Loucy (cell line): Measurements from ENCODE around the gene SPATS2.

ENCODE experiments used
- H2AFZ ChIP-seq: fragments of 200-600 bp; sonication (generic); 2 replicates; pipeline ENCODE4 v1.6.0; 2016; ENCODE audit warnings: antibody characterized with exemption, mild to moderate bottlenecking, low read length, moderate library complexity
- H3F3A ChIP-seq: fragments of 200-600 bp; 2 replicates; pipeline ENCODE4 v1.6.0; 2016; ENCODE audit warnings: antibody characterized with exemption, low read depth, mild to moderate bottlenecking
- H3K27me3 ChIP-seq: fragments of 200-600 bp; sonication (generic); 2 replicates; pipeline ENCODE4 v1.6.1; 2014; ENCODE audit warnings: low read length, mild to moderate bottlenecking; ENCODE audit not compliant: insufficient read depth, poor library complexity, severe bottlenecking
- H3K36me3 ChIP-seq: fragments of 200-600 bp; sonication (generic); 2 replicates; pipeline ENCODE4 v1.6.1; 2016; ENCODE audit warnings: low read length; ENCODE audit not compliant: insufficient read depth
- H3K4me1 ChIP-seq: fragments of 200-600 bp; sonication (generic); 2 replicates; pipeline ENCODE4 v1.5.1; 2014; ENCODE audit warnings: low read length, mild to moderate bottlenecking; ENCODE audit not compliant: insufficient read depth, poor library complexity, severe bottlenecking
- H3K4me2 ChIP-seq: fragments of 200-600 bp; sonication (generic); 2 replicates; pipeline ENCODE4 v1.6.0; 2014; ENCODE audit warnings: antibody characterized with exemption, low read length, low read depth, mild to moderate bottlenecking; ENCODE audit not compliant: poor library complexity, severe bottlenecking
- H3K4me3 ChIP-seq: fragments of 200-600 bp; sonication (generic); 2 replicates; pipeline ENCODE4 v1.5.1; 2014; ENCODE audit warnings: low read length, mild to moderate bottlenecking, mixed read lengths; ENCODE audit not compliant: poor library complexity, severe bottlenecking
- H3K79me2 ChIP-seq: fragments of 200-600 bp; sonication (generic); 2 replicates; pipeline ENCODE4 v1.6.1; 2014; ENCODE audit warnings: low read length; ENCODE audit not compliant: insufficient read depth
- H3K9ac ChIP-seq: fragments of 200-600 bp; sonication (generic); 2 replicates; pipeline ENCODE4 v1.6.0; 2014; ENCODE audit warnings: mild to moderate bottlenecking, low read depth, low read length, moderate library complexity; ENCODE audit not compliant: poor library complexity, severe bottlenecking
- H3K9me2 ChIP-seq: fragments of 200-600 bp; sonication (generic); replicated peaks from 2 replicates; pipeline ENCODE4 v1.6.1; 2016; ENCODE audit warnings: low read depth, low read length, mixed read lengths
- H3K9me3 ChIP-seq: fragments of 200-600 bp; sonication (generic); 2 replicates; pipeline ENCODE4 v1.6.1; 2014; ENCODE audit warnings: mild to moderate bottlenecking, antibody characterized with exemption, low read length, low read depth; ENCODE audit not compliant: insufficient read depth
- H4K20me1 ChIP-seq: fragments of 200-600 bp; sonication (generic); 2 replicates; pipeline ENCODE4 v1.6.0; 2014; ENCODE audit warnings: antibody characterized with exemption, low read length, mild to moderate bottlenecking; ENCODE audit not compliant: insufficient read depth, poor library complexity, severe bottlenecking
- EZH2phosphoT487 ChIP-seq: fragments of 200-600 bp; IDR thresholded peaks from 2 replicates; pipeline ENCODE4 v1.6.1; 2018; ENCODE audit warnings: antibody characterized with exemption, mild to moderate bottlenecking, moderate library complexity, borderline replicate concordance
- TF ChIP-seq, protein P1 (sequence below): fragments of 200-600 bp; sonication (generic); conservative IDR thresholded peaks from 2 replicates; pipeline ENCODE4 v1.5.1; 2014; ENCODE audit warnings: mild to moderate bottlenecking, antibody characterized with exemption, low read length

Gene SPATS2

DNA sequence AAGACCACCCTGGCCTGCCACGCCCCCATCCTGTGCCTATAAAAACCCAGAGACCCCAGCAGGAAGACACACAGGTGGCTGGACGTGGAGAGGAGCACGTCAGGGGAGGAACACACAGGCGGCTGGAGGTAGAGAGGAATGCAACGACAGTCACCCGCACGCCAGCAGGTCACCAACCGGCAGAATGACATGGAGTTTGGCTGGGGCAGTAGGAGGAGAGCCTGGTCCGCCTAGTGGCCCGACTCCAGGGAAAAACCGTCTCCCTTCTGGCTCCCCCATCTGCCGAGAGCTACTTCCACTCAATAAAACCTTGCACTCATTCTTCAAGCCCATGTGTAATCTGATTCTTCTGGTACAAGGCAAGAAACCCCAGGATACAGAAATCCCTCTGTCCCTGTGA is 108.8 kb downstream of the SPATS2 start:
- Histone ChIP-seq H3K9me2 (no peaks in the 10 kb centered on the region), H3K79me2 (no peaks in the 10 kb centered on the region), H3K9me3 (no peaks in the 10 kb centered on the region), H3K9ac (no peak overlapping the region), H2AFZ (no peak overlapping the region), H3K27me3 (no peaks in the 10 kb centered on the region), H3F3A (no peaks in the 10 kb centered on the region), H3K4me1 (no peaks in the 10 kb centered on the region), H3K4me2 (no peak overlapping the region), H4K20me1 (no peaks in the 10 kb centered on the region), H3K4me3 (no peak overlapping the region), H3K36me3 (peaks cover 2% of the 10 kb centered on the region; the same call in 1 of the 2 replicates)
- TF ChIP-seq EZH2phosphoT487, result no peak
- TF ChIP-seq, protein P1, sequence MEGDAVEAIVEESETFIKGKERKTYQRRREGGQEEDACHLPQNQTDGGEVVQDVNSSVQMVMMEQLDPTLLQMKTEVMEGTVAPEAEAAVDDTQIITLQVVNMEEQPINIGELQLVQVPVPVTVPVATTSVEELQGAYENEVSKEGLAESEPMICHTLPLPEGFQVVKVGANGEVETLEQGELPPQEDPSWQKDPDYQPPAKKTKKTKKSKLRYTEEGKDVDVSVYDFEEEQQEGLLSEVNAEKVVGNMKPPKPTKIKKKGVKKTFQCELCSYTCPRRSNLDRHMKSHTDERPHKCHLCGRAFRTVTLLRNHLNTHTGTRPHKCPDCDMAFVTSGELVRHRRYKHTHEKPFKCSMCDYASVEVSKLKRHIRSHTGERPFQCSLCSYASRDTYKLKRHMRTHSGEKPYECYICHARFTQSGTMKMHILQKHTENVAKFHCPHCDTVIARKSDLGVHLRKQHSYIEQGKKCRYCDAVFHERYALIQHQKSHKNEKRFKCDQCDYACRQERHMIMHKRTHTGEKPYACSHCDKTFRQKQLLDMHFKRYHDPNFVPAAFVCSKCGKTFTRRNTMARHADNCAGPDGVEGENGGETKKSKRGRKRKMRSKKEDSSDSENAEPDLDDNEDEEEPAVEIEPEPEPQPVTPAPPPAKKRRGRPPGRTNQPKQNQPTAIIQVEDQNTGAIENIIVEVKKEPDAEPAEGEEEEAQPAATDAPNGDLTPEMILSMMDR, result no peak

DNA sequence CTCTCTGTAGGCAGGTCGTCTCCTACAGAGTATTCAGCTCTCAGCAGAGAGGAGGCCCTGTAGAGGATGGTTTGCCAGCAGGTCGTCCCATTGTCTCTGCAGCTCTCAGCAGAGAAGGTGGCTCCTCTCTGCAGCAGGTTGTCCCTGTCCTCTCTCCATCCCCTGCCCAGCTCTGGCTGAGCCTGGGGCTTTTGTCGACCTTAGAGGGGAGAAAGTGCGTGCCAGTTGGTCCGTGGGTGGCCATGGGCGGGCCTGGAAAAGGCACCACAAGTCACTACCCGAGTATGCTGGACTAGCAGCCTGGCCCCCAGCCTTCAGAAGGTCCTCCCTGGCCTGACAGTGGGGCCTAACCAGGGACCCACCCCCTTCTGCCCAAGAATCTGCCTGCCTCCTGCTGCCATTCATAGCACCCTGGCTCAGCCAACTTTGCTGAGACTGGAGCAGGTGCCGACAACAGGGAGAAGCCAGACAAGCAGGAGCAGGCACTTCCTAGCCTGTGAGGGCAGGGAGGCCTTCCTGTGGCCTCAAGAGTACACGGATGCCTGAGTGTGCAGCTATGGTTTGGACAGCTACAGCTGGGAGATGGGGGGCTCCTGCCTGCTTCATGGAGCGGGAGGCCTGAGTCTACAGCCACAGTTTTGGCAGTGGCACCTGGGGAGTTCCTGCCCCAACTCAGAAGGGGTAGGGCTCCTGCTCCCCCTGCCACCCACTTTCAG is 111.8 kb downstream of the SPATS2 start:
- H3K9me2 ChIP-seq, result no peaks in the 10 kb centered on the region
- H2AFZ ChIP-seq, result no peak overlapping the region
- no peak overlapping the region for H3K4me3 ChIP-seq
- no peak overlapping the region for H3K9ac ChIP-seq
- H3F3A ChIP-seq, result no peaks in the 10 kb centered on the region
- H3K27me3 ChIP-seq, result no peaks in the 10 kb centered on the region
- no peak overlapping the region for H3K4me2 ChIP-seq
- no peaks in the 10 kb centered on the region for H3K79me2 ChIP-seq
- no peaks in the 10 kb centered on the region for H3K4me1 ChIP-seq
- H3K36me3 ChIP-seq, result peaks cover 2% of the 10 kb centered on the region; the same call in 1 of the 2 replicates
- TF ChIP-seq, protein P1, result no peak
- TF ChIP-seq EZH2phosphoT487, result no peak
- H3K9me3 ChIP-seq, result no peaks in the 10 kb centered on the region
- H4K20me1 ChIP-seq, result no peaks in the 10 kb centered on the region

DNA sequence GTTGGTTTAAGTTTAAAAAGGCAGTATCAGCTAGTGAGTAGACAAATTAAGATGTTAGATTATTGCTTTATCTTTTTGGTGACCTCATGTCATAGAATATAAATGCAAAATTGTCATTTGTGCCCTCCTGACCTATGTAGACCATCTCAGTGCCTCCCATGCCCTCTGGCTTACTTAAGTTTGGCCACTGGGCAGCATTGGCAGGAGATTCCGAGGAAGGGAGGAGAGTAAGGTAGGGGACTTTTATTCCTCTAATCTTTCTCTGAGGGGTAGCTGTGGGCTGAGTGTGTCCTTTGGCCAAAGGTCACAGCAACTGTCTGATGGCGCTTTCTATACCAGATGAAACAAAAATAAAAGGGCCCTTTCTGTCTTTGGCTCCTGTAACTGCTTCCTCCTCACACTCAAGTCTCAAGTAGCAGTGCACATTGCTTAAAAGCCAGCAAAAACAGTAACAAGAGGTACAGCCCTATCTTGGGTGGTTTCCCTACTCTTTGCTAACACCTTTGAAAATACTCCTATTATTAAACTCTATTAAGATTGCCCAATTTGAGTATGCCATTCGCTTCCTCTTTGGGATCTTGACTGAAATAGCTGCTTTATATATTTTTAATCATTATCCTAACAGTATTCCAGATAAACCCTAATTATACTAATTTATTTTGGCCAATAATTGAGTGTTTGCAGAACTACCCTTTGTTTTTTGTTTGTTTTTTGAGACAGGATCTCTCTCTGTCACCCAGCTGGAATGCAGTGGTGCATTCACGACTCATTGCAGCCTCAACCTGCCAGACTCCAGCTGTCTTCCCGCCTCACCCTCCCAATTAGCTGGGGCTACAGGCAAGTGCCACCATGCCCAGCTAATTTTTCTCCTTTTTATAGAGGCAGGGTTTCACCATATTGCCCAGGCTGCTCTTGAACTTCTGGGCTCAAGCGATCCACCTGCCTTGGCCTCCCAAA is 115.1 kb downstream of the SPATS2 start:
- H3K9me2 ChIP-seq, result no peaks in the 10 kb centered on the region
- no peak overlapping the region for H3K4me2 ChIP-seq
- H3K4me1 ChIP-seq, result peaks cover 2% of the 10 kb centered on the region
- no peak overlapping the region for H2AFZ ChIP-seq
- no peaks in the 10 kb centered on the region for H3K79me2 ChIP-seq
- no peaks in the 10 kb centered on the region for H3F3A ChIP-seq
- H3K27me3 ChIP-seq, result no peaks in the 10 kb centered on the region
- no peak overlapping the region for H3K9ac ChIP-seq
- no peaks in the 10 kb centered on the region for H4K20me1 ChIP-seq
- no peak for TF ChIP-seq EZH2phosphoT487
- TF ChIP-seq, protein P1, result no peak
- no peak overlapping the region for H3K4me3 ChIP-seq
- H3K9me3 ChIP-seq, result no peaks in the 10 kb centered on the region
- H3K36me3 ChIP-seq, result peaks cover 19% of the 10 kb centered on the region; the same call in 1 of the 2 replicates
